ENCODE results near the gene NAV2.

DNA sequence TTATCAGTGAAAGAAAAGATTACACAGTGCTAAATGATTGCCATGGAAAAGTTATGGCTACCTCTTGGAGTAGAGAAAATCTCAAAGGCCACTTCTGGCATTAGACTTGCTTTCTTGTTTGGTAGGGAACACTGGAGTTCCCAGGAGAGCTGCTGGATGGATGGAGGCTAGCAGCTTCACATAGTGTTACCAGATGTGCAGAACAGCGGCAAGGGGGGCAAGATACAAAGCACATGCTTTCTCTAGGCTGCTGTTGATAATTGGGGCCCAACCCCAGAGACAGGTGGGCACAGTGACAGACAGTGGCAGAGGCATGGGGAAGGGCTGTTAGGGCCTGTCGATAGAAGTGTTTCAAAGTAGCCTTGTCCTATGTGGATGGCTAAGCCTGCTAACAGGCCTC, 352.8 kb downstream of the NAV2 start:
- TF ChIP-seq POLR2A (IDR thresholded peaks at IDR 0.05) = no peak
- TF ChIP-seq, protein P1, sequence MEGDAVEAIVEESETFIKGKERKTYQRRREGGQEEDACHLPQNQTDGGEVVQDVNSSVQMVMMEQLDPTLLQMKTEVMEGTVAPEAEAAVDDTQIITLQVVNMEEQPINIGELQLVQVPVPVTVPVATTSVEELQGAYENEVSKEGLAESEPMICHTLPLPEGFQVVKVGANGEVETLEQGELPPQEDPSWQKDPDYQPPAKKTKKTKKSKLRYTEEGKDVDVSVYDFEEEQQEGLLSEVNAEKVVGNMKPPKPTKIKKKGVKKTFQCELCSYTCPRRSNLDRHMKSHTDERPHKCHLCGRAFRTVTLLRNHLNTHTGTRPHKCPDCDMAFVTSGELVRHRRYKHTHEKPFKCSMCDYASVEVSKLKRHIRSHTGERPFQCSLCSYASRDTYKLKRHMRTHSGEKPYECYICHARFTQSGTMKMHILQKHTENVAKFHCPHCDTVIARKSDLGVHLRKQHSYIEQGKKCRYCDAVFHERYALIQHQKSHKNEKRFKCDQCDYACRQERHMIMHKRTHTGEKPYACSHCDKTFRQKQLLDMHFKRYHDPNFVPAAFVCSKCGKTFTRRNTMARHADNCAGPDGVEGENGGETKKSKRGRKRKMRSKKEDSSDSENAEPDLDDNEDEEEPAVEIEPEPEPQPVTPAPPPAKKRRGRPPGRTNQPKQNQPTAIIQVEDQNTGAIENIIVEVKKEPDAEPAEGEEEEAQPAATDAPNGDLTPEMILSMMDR (IDR thresholded peaks at IDR 0.05) = no peak

All from body of pancreas (tissue), 4 donors.